Calu3 (cell line): ENCODE results near the gene DUSP12. TPM values are rescaled to one million over a fixed set of nuclear protein-coding genes. Genes with fewer than 3 reads are reported as not detected.

ENCODE experiments used
- BruUV-seq: library from RNA; stranded (reverse); fragments of 400-500 nt; replicated peaks from 2 replicates; lab custom pipeline; 2021; lab: Mats Ljungman, UMichigan
- CTCF ChIA-PET: fragments of 300-600 bp; sonication (Branson Sonifier 250); formaldehyde crosslinking; loops from one replicate; lab custom pipeline; 2022; ENCODE audit warnings: antibody characterized with exemption; lab: Charles Lee
- DNase-seq: peaks from one replicate; pipeline ENCODE4 v3.0.0; 2022
- H3K27ac Mint-ChIP-seq: one replicate; pipeline ENCODE4 v1.8.0; 2022; ENCODE audit warnings: mixed read lengths; ENCODE audit not compliant: unreplicated experiment
- H3K27me3 Mint-ChIP-seq: one replicate; pipeline ENCODE4 v1.8.0; 2022; ENCODE audit warnings: mixed read lengths; ENCODE audit not compliant: unreplicated experiment
- H3K36me3 Mint-ChIP-seq: one replicate; pipeline ENCODE4 v1.8.0; 2022; ENCODE audit warnings: mild to moderate bottlenecking, moderate library complexity, mixed read lengths; ENCODE audit not compliant: insufficient read depth, unreplicated experiment
- H3K4me1 Mint-ChIP-seq: one replicate; pipeline ENCODE4 v1.8.0; 2022; ENCODE audit warnings: mild to moderate bottlenecking, low read depth, mixed read lengths; ENCODE audit not compliant: unreplicated experiment
- H3K4me3 Mint-ChIP-seq: one replicate; pipeline ENCODE4 v1.8.0; 2022; ENCODE audit warnings: mild to moderate bottlenecking, low read depth, moderate library complexity, mixed read lengths; ENCODE audit not compliant: unreplicated experiment
- H3K9me3 Mint-ChIP-seq: one replicate; pipeline ENCODE4 v1.8.0; 2022; ENCODE audit warnings: low read depth, mixed read lengths; ENCODE audit not compliant: unreplicated experiment
- CTCF ChIP-seq: fragments of 200-600 bp; IDR thresholded peaks from one replicate; pipeline ENCODE4 v1.8.0; 2022; ENCODE audit warnings: antibody characterized with exemption; ENCODE audit not compliant: unreplicated experiment
- intact Hi-C: fragments of 100-400 bp; cut with micrococcal nuclease; formaldehyde crosslinking; loops from one replicate; pipeline ENCODE4 v1.10.0; 2022; ENCODE audit not compliant: unreplicated experiment
- total RNA-seq: library from RNA; stranded (reverse); gene quantifications from 2 replicates; pipeline ENCODE4 v1.2.3, GENCODE V29; 2022

The DUSP12 gene
- total RNA-seq, 1 experiment from 2014 or later = 38.3 TPM

DNA sequence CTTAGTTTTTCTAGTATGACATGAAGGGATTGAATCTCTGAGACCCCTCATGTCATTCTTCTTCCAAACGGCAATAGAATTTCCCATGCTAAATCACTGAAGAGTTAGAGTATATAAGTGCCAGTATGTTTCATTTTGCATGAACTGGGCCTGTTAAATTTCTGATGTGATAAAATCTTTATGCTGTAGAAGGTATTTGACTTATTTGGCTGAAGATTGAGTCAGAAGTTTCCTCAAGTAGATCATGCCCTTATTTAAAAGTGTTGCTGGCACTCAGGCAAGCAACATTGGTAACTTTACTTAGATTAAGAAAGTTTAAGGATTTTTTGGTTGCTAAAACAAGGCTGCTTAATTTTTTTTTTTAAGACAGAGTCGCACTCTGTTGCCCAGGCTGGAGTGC lies 29.8 kb downstream of the DUSP12 start:
- H3K9me3 Mint-ChIP-seq = no peaks in the 10 kb centered on the region
- intact Hi-C loops = no loop called here
- CTCF ChIA-PET = no interaction called here
- DNase-seq = no peak
- H3K4me1 Mint-ChIP-seq = peaks cover 10% of the 10 kb centered on the region
- H3K36me3 Mint-ChIP-seq = peaks cover 12% of the 10 kb centered on the region
- H3K4me3 Mint-ChIP-seq = no peak overlapping the region
- BruUV-seq = no TSS peak
- H3K27me3 Mint-ChIP-seq = no peaks in the 10 kb centered on the region
- H3K27ac Mint-ChIP-seq = no peak overlapping the region
- no peak for TF ChIP-seq CTCF

DNA sequence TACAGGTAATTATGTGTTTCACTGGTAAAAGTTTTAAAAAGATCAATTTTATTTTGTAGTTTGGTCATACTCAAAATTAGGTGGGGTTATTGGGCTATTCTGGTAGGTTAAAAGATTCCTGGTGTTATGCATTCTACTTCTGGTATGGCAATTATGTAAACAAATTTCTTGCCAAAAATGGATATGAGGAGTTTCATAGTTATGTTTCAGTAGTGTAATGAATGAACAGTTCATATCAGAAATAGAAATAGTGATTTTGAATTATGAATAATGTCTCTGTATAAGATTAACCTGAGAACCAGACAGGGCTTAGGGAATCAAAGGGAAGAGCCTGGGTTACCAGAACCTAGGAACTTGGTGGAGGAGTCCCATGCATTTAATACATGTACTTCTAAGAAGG lies 32.4 kb downstream of the DUSP12 start:
- intact Hi-C loops = no loop called here
- BruUV-seq = no TSS peak
- Mint-ChIP-seq H3K27me3 (no peaks in the 10 kb centered on the region), H3K4me1 (peaks cover 10% of the 10 kb centered on the region), H3K9me3 (no peaks in the 10 kb centered on the region), H3K36me3 (peaks cover 22% of the 10 kb centered on the region), H3K4me3 (no peak overlapping the region), H3K27ac (no peak overlapping the region)
- CTCF ChIA-PET = no interaction called here
- no peak for DNase-seq
- TF ChIP-seq CTCF = no peak

DNA sequence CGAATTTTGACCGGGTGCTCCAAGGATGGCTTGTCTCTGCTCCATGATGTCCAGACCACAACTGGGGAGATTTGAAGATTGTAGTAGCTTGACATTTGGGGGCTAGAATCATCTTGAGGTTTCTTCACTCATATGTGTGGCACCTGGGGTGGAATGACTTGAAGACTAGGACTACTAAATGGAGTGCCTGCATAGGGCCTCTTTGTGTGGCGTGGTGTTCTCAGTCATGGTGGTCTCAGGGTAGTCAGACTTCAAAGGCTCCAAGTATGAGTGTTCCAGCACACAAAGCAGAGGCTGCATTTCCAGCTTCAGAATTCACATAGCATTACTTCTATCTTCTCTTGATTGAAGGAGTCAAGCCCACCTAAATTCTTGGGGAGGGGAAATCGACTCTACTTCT lies 33.3 kb downstream of the DUSP12 start:
- intact Hi-C loops = no loop called here
- no peaks in the 10 kb centered on the region for H3K27me3 Mint-ChIP-seq
- BruUV-seq = no TSS peak
- no peaks in the 10 kb centered on the region for H3K9me3 Mint-ChIP-seq
- CTCF ChIA-PET = interaction anchor here (0.6 kb wide), 2 partner anchors 441 to 640 kb away, joined by 3 read pairs; no protein-coding TSS in a partner anchor
- peaks cover 10% of the 10 kb centered on the region for H3K4me1 Mint-ChIP-seq
- TF ChIP-seq CTCF = no peak
- no peak overlapping the region for H3K27ac Mint-ChIP-seq
- DNase-seq = no peak
- no peak overlapping the region for H3K4me3 Mint-ChIP-seq
- peaks cover 28% of the 10 kb centered on the region for H3K36me3 Mint-ChIP-seq

DNA sequence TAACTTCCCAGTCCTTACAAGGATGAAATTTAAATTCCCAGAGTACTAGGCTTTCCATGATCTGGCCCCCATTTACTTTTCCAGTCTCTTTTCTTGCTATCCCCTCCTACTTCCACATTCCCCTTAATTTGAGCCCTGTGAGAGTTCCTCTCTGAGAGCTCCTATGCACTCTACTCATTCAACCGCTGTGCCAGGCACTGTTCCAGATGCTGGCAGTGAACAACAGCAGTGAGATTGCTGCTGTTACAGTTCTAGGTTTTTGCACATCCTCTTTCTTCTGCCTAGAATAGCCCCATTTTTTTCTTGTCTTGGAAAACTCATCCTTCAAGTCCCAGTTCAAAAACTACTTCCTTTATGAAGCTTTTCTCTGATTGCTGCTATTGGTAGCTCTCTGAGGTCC lies 35.4 kb downstream of the DUSP12 start:
- no peak for TF ChIP-seq CTCF
- Mint-ChIP-seq H3K4me1 (peaks cover 10% of the 10 kb centered on the region), H3K9me3 (no peaks in the 10 kb centered on the region), H3K4me3 (no peak overlapping the region), H3K27ac (no peak overlapping the region), H3K36me3 (peaks cover 43% of the 10 kb centered on the region), H3K27me3 (no peaks in the 10 kb centered on the region)
- no peak for DNase-seq
- no TSS peak for BruUV-seq
- intact Hi-C loops = no loop called here
- CTCF ChIA-PET = no interaction called here

DNA sequence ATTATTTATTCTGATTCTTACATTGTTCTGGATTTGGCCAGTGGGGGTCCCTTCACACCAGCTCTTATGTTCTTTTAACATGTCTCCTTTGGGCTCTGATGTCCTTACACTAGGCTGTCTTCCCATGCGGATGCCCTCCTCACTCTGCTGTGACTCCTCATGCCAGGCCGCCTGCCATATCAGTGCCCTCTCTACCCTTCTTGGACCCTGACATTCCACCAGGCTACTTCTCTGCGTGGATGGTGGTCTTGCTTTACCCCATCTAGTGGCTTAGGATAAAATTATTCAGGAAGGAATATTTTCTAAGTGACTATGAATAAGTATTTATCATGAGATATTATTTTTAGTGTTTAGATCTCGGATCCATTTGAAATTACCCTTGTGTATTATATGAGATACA lies 37.8 kb downstream of the DUSP12 start:
- CTCF ChIA-PET = no interaction called here
- intact Hi-C loops = no loop called here
- Mint-ChIP-seq H3K4me3 (no peak overlapping the region), H3K27me3 (no peaks in the 10 kb centered on the region), H3K9me3 (no peaks in the 10 kb centered on the region), H3K36me3 (peaks cover 47% of the 10 kb centered on the region), H3K27ac (no peak overlapping the region), H3K4me1 (peaks cover 2% of the 10 kb centered on the region)
- DNase-seq = no peak
- TF ChIP-seq CTCF = peak; percentile 26
- no TSS peak for BruUV-seq
